MM.1S (cell line): ENCODE measurements around the gene TADA2B.

ENCODE experiments used
- CTCF ChIP-seq: fragments of 300-600 bp; sonication (generic); IDR thresholded peaks from 2 replicates; pipeline ENCODE4 v1.5.1; 2016; ENCODE audit warnings: antibody characterized with exemption, low read length, mixed read lengths
- EZH2 ChIP-seq: fragments of 300-600 bp; sonication (generic); optimal IDR thresholded peaks from 2 replicates; pipeline ENCODE3; 2017; ENCODE audit warnings: low read depth, mild to moderate bottlenecking, antibody characterized with exemption, low read length, mixed read lengths
- EZH2phosphoT487 ChIP-seq: fragments of 300-600 bp; sonication (generic); IDR thresholded peaks from 2 replicates; pipeline ENCODE4 v1.6.1; 2018; ENCODE audit warnings: antibody characterized with exemption, low read length

- no peak for TF ChIP-seq CTCF
- TF ChIP-seq EZH2phosphoT487, result no peak
- TF ChIP-seq EZH2, result no peak
These were observed 8.7 kb upstream of the TADA2B start for GRCh38 chr4:7034262-7035081.
